WTC11 (cell line): ENCODE measurements around the gene HIVEP2.

Source experiments
- CTCF ChIP-seq: fragments of 200-600 bp; IDR thresholded peaks from 2 replicates; pipeline ENCODE4 v1.8.0; 2022; ENCODE audit warnings: antibody characterized with exemption
- E2F1 ChIP-seq: sonication (generic); formaldehyde crosslinking; IDR thresholded peaks from 2 replicates; pipeline ENCODE4 v1.8.0; 2022; ENCODE audit warnings: mild to moderate bottlenecking, missing genetic modification reagents
- ETV6 ChIP-seq: sonication (generic); formaldehyde crosslinking; IDR thresholded peaks from 2 replicates; pipeline ENCODE4 v1.8.1; 2022; ENCODE audit warnings: mild to moderate bottlenecking, missing genetic modification reagents
- RORB ChIP-seq: fragments of 250-450 bp; sonication (Bioruptor Pico); IDR thresholded peaks from 2 replicates; pipeline ENCODE4 v1.9.0; 2021; ENCODE audit warnings: mild to moderate bottlenecking
- SP1 ChIP-seq: sonication (generic); formaldehyde crosslinking; conservative IDR thresholded peaks from 2 replicates; pipeline ENCODE4 v1.8.1; 2022; ENCODE audit warnings: missing genetic modification reagents
- TP53 ChIP-seq: sonication (generic); formaldehyde crosslinking; IDR thresholded peaks from 2 replicates; pipeline ENCODE4 v1.8.1; 2023; ENCODE audit warnings: mild to moderate bottlenecking, missing genetic modification reagents
- ZNF263 ChIP-seq: sonication (generic); formaldehyde crosslinking; IDR thresholded peaks from 2 replicates; pipeline ENCODE4 v1.8.1; 2022; ENCODE audit warnings: low read depth, mild to moderate bottlenecking, moderate library complexity, missing genetic modification reagents
- TF ChIP-seq, protein P1 (sequence below): sonication (generic); formaldehyde crosslinking; IDR thresholded peaks from 2 replicates; pipeline ENCODE4 v1.8.1; 2023; ENCODE audit warnings: mild to moderate bottlenecking, missing genetic modification reagents
- TF ChIP-seq, protein P2 (sequence below): sonication (generic); formaldehyde crosslinking; conservative IDR thresholded peaks from 2 replicates; pipeline ENCODE4 v1.8.1; 2022; ENCODE audit warnings: mild to moderate bottlenecking, missing genetic modification reagents
- TF ChIP-seq, protein P3 (sequence below): sonication (generic); formaldehyde crosslinking; IDR thresholded peaks from 2 replicates; pipeline ENCODE4 v1.8.1; 2023; ENCODE audit warnings: mild to moderate bottlenecking, missing genetic modification reagents, moderate library complexity

DNA sequence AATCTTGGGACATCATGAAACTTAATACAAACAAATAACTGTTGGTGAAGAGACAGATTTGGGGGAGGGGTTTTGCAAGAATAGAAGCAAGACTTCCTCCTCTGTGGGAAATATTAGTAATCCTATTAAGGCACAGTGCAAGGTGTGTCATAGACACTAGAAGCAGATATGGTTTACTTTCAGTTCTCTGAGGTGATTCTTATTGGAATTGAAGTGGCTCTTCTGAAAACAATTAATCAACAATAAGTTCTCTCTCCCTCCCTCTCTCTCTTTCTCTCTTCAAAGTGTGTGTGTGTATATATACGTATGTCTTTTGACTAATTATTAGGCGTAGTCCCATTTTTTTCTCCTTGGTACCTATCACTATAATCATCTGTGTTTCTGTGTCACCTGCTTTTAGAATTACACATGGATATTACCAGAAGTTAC is 99.8 kb downstream of the HIVEP2 start:
- TF ChIP-seq, protein P1, sequence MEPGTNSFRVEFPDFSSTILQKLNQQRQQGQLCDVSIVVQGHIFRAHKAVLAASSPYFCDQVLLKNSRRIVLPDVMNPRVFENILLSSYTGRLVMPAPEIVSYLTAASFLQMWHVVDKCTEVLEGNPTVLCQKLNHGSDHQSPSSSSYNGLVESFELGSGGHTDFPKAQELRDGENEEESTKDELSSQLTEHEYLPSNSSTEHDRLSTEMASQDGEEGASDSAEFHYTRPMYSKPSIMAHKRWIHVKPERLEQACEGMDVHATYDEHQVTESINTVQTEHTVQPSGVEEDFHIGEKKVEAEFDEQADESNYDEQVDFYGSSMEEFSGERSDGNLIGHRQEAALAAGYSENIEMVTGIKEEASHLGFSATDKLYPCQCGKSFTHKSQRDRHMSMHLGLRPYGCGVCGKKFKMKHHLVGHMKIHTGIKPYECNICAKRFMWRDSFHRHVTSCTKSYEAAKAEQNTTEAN (CRISPR knock-in tag): no peak
- no peak for TF ChIP-seq CTCF
- TF ChIP-seq, protein P2, sequence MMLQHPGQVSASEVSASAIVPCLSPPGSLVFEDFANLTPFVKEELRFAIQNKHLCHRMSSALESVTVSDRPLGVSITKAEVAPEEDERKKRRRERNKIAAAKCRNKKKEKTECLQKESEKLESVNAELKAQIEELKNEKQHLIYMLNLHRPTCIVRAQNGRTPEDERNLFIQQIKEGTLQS: no peak
- no peak for TF ChIP-seq ZNF263 (CRISPR knock-in tag)
- no peak for TF ChIP-seq TP53 (CRISPR knock-in tag)
- TF ChIP-seq, protein P3, sequence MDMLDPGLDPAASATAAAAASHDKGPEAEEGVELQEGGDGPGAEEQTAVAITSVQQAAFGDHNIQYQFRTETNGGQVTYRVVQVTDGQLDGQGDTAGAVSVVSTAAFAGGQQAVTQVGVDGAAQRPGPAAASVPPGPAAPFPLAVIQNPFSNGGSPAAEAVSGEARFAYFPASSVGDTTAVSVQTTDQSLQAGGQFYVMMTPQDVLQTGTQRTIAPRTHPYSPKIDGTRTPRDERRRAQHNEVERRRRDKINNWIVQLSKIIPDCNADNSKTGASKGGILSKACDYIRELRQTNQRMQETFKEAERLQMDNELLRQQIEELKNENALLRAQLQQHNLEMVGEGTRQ (CRISPR knock-in tag): no peak
- TF ChIP-seq ETV6: no peak
- TF ChIP-seq E2F1 (CRISPR knock-in tag): no peak
- TF ChIP-seq SP1: no peak
- no peak for TF ChIP-seq RORB (CRISPR knock-in tag)
